ENCODE measurements around the gene TET2.

Gene TET2

DNA sequence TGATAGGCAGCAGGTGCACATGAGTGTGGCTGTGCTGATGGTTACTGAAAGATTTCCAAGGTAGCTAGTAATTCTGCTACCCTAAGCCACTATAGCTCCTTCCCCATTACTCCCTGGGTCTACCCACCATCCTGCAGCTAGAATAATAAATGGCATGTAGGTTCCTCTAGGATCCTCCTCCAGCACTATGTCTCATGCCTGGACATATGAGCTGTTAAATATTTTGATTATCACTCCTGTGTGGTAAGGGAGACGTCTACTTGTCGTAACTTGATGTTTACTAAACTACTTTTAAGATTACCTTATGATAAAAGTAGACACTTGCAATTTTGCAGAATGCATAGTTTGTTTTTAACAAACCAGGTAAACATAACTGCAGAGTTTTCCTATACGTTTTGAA lies 35.5 kb downstream of the TET2 start:
- no peak for DNase-seq (ENCODE audit: low read depth in 2 of 2)

DNA sequence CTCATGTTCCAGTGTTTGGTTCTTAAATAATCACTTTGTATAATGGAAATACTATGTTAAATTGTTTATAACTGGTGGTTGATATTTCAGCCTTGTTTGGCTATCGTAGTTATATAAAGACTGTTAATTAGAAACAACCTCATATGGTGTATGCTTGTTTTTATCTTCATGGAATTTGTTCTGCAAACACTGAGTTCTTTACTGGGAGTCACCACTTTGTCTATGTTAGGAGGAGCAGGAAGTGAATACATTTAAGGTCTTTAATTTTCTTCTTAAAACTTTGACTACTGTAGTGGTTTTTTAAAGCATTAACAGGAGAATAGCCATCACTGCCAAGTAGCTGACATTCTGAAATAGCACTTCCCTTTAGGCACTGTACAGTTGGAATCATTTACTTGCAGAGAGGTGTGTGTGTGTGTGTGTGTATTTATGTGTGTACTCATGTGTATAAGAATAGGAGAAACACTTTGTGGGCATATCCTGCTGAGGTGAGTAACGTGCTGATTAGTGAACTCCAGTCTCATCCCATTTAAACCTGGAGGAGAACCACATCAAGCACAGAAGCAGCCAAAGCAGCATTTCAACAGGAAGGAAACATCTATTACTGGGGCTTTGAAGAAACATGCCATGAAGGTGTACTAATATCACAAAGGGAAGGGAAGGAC lies 37.8 kb downstream of the TET2 start:
- no peak for DNase-seq (ENCODE audit: low read depth in 2 of 2)

DNA sequence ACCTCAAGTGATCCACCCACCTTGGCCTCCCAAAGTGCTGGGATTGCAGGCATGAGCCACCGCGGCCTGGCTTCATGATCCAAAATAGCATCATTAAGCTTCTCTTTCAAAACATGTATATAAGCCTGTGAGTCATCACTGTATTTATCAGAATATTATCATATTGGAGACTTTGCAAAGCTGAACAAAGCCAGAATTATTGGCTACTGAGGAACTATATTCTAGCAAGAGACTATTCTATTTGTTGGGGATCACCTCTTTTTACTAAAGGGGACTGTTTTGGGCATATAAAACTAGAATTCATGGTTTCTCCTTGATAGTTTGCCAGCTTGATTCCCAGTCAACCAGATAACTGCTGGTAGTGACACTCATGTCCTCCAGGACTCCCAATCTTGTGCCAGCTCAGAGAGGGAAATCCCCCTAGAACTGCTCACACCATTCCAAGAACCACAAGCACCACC lies 40.1 kb downstream of the TET2 start:
- DNase-seq (ENCODE audit: low read depth in 2 of 2) = no peak

DNA sequence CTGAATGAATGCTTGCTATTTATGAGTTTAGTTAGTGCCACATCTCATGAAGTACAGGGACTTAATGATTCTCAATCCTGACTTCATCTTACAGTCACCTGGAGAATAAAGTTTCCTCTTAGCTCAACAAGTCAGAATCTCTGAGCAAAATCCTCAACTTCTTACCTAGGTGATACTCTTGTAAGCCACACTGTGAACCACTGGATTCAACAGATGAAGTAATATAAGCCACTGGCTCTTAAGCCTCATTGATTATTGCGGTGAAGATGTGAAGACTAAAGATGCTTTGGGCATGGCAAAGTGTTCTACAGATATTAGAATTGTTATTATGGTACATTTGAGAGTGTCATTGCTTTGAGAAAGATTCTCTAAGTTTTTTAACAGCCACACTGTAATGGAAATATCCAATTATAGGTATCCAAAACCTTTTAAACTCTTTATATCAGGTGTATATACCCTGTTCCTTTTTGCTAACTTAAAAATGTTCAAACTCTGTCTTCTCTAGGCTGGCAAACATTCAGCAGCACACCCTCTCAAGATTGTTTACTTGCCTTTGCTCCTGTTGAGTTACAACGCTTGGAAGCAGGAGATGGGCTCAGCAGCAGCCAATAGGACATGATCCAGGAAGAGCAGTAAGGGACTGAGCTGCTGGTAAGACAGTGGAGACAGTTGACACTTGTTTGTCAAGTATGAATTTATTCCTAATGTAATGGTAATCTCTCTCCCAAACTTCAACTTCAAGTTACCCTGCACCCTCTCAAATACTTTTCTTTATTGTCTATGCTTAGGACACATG lies 43.4 kb downstream of the TET2 start:
- no peak for DNase-seq (ENCODE audit: low read depth in 2 of 2)

DNA sequence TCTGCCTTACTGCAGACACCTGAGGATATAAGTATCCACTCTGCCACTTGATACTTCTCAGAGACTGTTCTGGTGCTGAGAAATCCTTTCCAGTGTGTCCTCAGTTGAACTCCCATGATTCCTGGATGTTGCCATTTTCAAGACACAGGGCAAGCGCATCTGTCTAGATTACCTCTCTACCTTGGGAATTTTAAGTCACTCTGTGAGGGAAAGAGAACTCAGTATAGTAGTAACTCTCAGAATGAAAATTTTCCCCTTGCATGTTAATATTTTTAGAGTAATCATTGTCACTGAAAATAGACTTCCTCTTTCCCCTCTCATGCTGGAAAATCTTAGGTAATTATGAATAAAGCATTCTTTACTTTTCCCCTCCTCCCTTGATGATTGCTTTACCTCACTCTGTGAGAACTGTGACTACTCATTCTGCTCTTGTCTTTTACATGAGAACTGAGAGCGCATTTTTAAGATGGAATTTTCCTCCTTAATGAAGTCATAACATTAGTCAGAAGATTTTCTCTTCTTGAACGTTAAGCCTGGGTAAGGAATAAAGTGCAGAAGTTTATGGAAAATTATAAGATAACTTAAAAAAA lies 45.0 kb downstream of the TET2 start:
- DNase-seq (ENCODE audit: low read depth in 2 of 2) = no peak

DNA sequence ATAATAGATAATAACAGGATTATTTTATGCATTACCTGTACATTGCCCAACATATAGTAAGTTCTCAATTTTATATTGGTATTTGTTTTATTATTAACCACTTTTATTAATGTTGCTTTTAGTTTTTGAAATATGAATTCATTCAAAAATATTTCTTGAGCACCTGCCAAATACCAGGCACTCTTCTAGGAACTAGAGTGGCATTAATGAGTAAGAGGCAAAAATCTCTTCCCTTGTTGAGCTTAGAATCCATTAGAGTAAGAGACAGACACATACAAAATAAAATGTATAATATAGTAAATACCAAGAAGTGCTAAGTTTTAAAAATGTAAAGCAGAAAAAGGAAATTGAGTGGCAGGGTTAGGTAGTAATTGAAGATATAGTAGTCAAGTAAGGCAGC lies 45.8 kb downstream of the TET2 start:
- no peak for DNase-seq (ENCODE audit: low read depth in 2 of 2)

DNA sequence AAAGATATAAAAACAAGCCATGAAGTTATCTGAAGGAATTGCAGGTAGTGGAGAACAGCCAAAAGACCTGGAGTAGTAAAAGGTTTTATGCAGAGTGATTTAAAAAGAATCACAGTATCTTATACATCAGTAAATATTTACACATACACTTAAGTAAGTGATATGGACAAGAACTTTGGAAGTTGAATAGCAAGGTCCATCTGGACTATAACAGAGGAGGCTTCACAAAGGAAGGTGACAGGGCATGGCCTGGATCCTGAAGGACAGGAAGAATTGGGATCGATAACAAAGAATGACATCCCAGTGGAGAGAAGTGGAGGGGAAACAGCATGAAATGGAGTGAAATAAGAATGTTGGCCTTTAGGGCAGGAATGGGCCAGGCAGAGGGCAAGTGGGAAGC lies 46.2 kb downstream of the TET2 start:
- DNase-seq (ENCODE audit: low read depth in 2 of 2) = no peak

DNA sequence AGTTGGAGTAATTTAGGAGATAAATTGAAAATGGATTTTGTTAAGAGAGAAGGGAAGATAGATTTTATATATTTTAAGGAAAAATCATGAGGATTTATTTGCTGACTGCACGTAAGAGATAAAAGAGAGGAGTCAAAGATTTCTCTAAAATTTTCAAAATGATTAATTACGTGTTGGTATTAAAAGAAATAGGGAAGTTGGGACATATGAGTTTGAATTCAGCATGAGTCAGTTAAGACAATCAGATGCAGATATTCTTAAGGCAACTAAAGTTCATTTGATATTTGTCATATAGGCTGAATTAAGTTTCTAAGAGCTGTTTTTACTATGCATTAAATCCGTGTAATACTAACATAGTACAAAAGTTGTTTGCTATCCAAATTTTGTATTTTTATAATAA lies 46.9 kb downstream of the TET2 start:
- DNase-seq (ENCODE audit: low read depth in 2 of 2) = no peak

DNA sequence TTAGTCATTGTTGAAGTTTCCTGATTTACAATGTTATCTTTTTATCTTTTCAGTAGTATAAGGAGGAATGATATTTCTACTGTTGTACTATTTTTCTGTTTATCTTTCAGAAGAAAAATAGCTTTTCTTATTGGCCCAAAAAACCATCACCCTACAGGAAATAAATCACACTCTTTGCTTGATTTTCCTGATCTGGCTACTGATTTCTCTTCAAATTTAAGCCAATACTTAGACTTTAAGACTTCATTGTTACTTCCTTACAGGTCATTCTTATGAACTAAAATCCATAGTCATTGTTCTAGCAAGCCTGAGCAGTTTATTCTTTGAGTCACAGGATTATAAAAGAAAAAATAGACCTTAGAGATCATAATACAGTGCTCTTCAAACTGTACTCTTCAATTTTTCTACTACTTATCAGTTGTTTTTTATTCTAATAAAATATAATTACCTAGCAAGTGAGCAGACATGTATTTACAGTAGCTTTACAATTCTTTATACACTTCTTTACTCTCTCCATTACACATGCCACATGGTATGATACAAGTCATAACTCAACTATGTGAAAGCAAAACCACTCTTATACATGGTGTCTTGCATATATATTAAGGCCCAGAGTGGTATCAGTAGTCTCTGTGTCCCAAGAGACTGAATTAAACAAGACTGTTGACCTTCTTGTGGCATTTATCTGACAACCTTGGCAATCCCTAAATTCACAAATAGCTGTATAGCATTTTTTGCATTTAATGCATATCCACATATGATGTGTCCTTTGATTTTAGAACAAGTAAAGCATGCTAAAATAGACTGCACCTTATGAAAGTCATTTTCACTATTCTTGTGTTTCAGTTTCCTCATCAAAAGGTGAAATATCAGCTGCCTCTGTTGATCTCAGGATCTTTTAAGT lies 47.9 kb downstream of the TET2 start:
- no peak for DNase-seq (ENCODE audit: low read depth in 2 of 2)

DNA sequence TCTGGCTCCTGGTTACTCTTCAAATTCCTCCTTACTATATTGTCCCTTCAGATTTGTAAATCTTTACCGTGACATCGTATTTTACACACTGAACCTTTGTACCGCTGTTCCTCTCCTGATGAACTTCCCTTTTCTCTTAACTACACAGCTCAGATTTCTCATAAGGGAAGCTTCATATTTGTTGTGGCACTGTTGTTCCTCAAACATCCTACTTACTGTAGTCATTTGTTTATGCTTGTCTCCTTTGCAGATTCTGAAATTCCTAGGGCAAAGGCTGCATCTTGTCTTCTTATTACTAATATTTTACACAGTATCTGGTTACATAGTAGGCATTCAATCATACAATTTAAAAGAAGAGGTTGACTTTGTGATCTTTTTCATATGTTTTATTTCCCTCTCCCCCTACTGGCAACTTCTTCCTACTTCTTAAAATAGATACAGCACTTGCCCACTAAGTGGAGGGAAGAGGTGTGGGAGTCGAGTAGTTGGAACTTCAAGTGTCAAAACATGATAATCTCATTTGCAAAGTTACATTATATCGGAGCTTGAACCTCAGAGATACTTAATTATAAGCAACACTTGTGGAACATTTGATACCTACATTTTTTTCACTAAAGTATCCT lies 50.0 kb downstream of the TET2 start:
- no peak for DNase-seq (ENCODE audit: low read depth in 2 of 2)

DNA sequence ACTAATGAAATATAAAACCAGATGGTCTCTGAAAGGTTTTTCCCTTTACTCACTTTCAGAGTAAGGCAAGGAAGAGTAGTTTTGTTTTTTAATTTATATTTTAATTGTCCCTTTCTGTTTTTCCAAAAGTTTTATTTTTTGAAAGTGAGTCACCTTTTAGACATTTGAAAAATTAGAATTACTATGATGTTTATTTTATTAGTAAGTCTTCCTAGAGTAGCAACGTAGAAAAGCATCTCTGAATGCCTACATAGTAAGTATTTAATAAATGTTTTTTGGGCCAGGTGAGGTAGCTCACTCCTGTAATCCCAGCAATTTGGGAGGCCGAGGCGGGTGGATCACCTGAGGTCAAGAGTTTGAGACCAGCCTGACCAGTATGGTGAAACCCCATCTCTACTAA lies 51.1 kb downstream of the TET2 start:
- DNase-seq (ENCODE audit: low read depth in 2 of 2) = no peak

DNA sequence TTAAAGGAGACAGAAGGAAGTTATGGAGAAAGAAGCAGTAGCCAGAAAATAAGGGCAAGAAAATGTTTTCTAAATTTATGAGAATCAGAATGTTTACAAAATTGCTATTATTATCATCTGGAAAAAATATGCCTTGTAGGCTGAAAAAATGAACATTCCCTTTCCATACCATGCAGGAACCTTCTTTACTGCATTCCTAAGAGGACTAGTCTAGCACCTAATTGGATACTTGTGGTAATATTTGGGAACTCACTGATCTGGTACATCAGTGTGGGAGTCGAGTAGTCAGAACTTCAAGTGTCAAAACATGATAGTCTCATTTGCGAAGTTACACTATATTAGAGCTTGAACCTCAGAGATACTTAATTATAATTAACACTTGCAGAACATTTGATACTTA lies 51.9 kb downstream of the TET2 start:
- no peak for DNase-seq (ENCODE audit: low read depth in 2 of 2)

DNA sequence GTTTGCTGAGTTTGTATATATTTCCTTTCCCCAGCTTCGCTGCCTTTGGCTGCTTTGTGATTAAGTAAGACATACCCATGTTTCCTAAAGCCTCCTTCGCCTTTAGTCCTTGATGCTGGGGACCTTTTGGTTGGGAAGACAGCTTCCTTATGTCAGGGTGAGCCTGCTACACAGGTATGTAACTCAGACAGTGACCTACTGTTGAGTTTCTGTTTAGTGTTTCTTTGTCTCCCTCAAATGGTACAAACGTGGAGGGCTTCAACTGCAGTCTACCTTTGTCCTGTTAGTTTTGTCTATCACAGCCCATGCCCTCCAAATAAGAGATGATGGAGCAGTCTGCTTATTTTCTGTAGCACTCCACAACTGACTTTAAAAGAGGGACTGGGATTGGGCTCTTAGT lies 59.5 kb downstream of the TET2 start:
- DNase-seq (ENCODE audit: low read depth in 2 of 2) = no peak

DNA sequence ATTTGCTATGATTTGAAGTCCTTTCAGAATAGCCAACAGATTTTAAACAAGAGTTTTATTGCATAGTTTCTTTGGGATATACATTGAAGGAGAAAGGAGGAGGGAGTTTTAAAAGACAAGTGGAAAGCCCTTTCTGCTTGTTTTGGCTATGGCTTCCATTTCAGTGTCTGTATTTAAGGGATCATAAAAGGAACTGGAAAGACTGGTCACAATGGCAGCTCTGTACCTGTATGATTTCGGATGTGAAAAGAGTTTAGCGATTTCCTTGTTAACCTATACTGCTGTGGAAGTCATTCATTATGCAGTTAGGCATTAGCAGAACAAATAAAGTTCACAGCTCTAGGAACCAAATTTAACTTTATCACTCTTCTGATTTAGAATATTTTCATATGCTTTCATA lies 60.7 kb downstream of the TET2 start:
- DNase-seq (ENCODE audit: low read depth in 2 of 2) = no peak

DNA sequence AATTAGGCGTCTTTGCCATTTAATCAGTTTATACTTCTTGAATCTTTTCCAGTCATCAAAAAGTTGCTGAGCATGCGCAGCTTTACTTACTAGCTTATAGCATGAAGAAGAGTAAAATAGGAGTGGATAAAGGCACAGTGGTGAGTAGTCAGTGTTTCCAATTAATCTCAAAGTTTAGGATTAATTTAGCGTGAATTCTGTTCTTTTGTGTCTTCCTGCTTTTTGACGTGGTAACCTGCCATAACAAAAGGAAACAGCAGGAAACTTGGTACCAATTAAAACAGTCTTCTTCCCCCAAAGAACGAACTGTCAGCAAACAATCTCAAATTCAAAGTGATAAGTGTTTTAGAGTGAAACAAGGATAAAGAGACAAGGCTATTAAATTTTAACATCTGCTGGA lies 61.9 kb downstream of the TET2 start:
- DNase-seq (ENCODE audit: low read depth in 2 of 2) = no peak

DNA sequence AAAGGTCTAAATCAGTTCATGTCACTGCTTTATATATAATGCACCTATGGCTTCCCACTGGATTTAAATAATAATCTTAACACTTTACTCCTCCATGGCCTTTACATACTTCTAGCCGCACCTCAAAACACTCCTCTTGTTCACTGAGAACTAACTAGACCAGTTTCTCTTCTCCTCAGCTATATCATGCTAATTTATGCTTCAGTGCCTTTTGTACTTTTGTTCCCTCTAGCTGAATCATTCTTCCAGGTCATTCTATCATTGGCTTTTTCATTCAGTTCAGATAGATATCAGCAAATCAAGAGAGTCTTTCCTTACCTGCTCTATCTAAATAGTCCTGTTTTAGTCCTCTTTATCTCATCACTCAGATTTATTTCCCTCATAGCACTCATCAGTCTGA lies 64.2 kb downstream of the TET2 start:
- DNase-seq (ENCODE audit: low read depth in 2 of 2) = no peak

DNA sequence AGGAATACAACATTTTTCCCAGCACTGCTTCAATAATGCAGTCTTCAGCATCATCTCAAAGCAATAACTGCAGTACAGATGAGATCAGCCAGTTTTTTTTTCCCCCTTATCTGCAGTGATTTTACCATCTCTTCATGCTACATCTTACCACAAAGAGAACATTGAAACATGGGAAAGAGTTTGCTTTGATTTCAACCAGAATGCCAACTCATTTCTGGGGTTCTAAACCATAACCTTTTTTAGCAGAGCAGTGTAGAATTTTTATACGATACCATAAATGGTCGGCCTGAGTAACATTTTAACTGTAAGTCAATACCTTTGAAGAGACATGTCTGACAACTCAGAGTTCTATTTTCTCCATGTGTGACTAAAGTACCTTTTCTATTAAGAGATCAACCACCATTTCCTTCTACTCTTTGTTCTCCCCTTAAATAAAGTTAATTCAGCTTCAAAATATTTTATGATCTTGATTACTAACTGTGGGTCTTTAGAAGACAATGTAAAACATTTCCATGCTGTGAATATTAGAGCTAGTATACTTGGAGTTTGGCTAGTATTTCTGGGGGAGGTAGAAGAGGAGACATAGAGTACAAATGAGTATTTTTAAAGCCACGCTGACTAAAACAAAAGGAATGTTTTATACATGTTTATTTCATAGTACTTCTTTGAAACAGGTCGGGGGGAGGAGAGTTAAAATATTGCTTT lies 69.1 kb downstream of the TET2 start:
- no peak for DNase-seq (ENCODE audit: low read depth in 2 of 2)

DNA sequence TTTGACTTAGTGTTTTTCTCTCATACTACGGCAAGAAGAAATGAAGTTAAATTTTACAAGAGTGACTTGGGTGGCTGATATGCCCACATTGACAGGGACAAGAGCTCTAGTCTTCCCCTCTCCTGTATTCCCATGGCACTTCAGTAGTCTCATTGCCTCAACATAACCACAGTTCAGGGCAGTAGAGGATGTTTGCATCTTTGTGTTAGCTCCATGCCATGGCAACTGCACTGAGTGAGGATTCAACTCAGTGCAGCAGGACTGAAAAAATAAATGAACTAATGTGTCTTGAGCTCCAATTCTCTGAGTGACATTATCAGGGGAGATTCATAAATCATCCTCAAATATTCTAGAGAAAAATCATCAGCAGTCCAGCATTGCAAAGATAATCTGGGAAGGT lies 78.8 kb downstream of the TET2 start:
- DNase-seq (ENCODE audit: low read depth in 2 of 2) = no peak

DNA sequence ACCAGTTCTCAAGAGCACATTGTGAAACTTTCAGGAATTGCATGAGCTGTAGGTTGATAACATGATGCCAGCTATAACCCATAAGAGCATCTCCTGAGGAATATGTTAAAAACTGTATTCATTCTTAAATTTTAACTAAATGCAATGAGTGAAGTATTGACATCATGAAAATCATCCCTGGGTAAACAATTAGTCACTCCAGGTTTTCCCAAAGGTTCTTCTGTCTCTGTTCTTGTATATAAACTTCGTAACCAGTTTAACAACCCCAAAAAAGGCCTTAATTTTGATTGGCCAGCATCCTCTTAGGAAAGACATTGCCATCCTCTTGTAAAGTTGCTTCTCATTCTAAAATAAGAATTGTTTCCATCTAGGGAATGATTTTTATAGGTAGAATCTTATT lies 80.4 kb downstream of the TET2 start:
- DNase-seq (ENCODE audit: low read depth in 2 of 2) = no peak

DNA sequence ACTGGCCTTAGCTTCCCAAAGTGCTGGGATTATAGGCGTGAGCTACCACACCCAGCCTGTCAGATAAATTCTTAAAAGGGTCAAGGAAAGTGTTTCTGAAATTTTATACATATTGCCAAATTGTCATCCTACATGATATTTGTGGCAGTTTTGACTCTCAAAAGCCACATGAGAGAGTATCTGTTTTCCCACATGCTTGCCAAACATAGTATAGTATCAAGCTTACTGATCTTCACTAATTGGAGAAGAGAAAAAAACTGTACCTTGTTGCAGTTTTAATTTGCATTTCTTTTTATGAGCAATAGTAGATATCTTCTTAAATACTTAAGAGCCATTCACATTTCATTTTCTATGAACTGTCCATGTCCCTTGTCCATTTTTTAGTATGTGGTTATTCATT lies 83.6 kb downstream of the TET2 start:
- no peak for DNase-seq (ENCODE audit: low read depth in 2 of 2)

DNA sequence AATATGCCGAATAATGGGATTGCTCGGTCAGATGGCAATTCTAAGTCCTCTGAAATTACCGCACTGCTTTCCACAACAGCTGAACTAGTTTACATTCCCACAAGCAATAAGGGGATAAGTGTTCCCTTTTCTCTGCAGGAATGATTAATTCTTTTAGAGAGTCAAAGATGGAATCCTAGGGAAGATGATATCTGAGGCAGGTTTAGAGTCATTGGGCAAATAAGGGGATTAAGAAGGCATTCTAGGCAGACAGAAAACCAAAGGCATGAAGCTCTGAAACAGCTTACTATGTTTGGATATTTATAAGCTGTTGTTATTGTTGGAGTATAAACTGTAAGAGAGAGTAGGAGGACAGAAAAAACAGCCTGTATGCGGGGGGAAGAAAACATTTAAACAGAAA lies 85.7 kb downstream of the TET2 start:
- DNase-seq (ENCODE audit: low read depth in 2 of 2) = no peak

Data from stimulated activated CD8-positive, alpha-beta memory T cell treated with anti-CD3 and anti-CD28 coated beads, Interleukin-2, amount 100 ng/mL, for 48 hours (primary cell).